Neural progenitor cell (in vitro differentiated cells): ENCODE measurements around the gene C15orf39.

Experiments
- EZH2phosphoT487 ChIP-seq: fragments of 200-600 bp; sonication (generic); IDR thresholded peaks from 2 replicates; pipeline ENCODE4 v1.6.1; 2017; ENCODE audit warnings: antibody characterized with exemption
- TF ChIP-seq, protein P1 (sequence below): fragments of 200-600 bp; sonication (generic); IDR thresholded peaks from 2 replicates; pipeline ENCODE4 v1.5.1; 2017; ENCODE audit warnings: antibody characterized with exemption, mild to moderate bottlenecking

- TF ChIP-seq, protein P1, sequence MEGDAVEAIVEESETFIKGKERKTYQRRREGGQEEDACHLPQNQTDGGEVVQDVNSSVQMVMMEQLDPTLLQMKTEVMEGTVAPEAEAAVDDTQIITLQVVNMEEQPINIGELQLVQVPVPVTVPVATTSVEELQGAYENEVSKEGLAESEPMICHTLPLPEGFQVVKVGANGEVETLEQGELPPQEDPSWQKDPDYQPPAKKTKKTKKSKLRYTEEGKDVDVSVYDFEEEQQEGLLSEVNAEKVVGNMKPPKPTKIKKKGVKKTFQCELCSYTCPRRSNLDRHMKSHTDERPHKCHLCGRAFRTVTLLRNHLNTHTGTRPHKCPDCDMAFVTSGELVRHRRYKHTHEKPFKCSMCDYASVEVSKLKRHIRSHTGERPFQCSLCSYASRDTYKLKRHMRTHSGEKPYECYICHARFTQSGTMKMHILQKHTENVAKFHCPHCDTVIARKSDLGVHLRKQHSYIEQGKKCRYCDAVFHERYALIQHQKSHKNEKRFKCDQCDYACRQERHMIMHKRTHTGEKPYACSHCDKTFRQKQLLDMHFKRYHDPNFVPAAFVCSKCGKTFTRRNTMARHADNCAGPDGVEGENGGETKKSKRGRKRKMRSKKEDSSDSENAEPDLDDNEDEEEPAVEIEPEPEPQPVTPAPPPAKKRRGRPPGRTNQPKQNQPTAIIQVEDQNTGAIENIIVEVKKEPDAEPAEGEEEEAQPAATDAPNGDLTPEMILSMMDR = no peak
- no peak for TF ChIP-seq EZH2phosphoT487
Measured at GRCh38 chr15:75176396-75176761, 25.3 kb upstream of the C15orf39 start.
